Right atrium auricular region (tissue), 2 donors: ENCODE results near the gene LHFPL2. TPM values are rescaled to one million over a fixed set of nuclear protein-coding genes. Genes with fewer than 3 reads are reported as not detected.
A peak's percentile ranks its signal among the peaks of the same experiment; 100 is the strongest.

ENCODE experiments used
- DNase-seq: peaks from one replicate; pipeline ENCODE4 v3.0.0-alpha.2; 2019; ENCODE audit warnings: low spot score
- H3K27ac ChIP-seq, 2 donors: fragments of 200-600 bp; sonication (generic); 1 replicate in 1 of 2; 2 replicates in 1 of 2; pipeline ENCODE4 v1.5.1; 2016 to 2019
- H3K27me3 ChIP-seq, 2 donors: fragments of 200-600 bp; sonication (generic); one replicate each; pipeline versions ENCODE4 v1.5.1 to v1.6.0; 2017 to 2019
- H3K36me3 ChIP-seq: fragments of 200-600 bp; sonication (generic); one replicate; pipeline ENCODE4 v1.5.1; 2016
- H3K4me1 ChIP-seq, 2 donors: fragments of 200-600 bp; sonication (generic); one replicate each; pipeline versions ENCODE4 v1.5.1 to v1.6.0; 2017 to 2019
- H3K4me3 ChIP-seq, 2 donors: fragments of 200-600 bp; sonication (generic); 1 replicate in 1 of 2; 2 replicates in 1 of 2; pipeline ENCODE4 v1.5.1; 2017 to 2019; ENCODE audit warnings: mild to moderate bottlenecking in 1 of 2, moderate library complexity in 1 of 2
- H3K9me3 ChIP-seq, 2 donors: fragments of 200-600 bp; sonication (generic); one replicate each; pipeline ENCODE4 v1.5.1; 2019
- total RNA-seq, 2 donors: library from RNA; depleted of rRNA; stranded (reverse); fragments of >200 nt; gene quantifications; one replicate each; pipeline ENCODE4 v1.1.0, GENCODE V29; 2016
- TF ChIP-seq, protein P1 (sequence below), 2 donors: fragments of 200-600 bp; sonication (generic); IDR thresholded peaks; one replicate each; pipeline ENCODE4 v1.5.1; 2019; ENCODE audit warnings: antibody characterized with exemption in 2 of 2

The LHFPL2 gene
- total RNA-seq, 2 donors from 2014 or later = 9.9 to 15.9 TPM

- no peaks in the 10 kb centered on the region for H3K9me3 ChIP-seq
- H3K27me3 ChIP-seq = no peaks in the 10 kb centered on the region
- DNase-seq = no peak
- peak overlapping the region; percentile 28 to 67 for H3K27ac ChIP-seq
- peaks cover 0 to 34% of the 10 kb centered on the region in 2 donors for H3K4me1 ChIP-seq
- H3K36me3 ChIP-seq = no peaks in the 10 kb centered on the region
- no peak overlapping the region for H3K4me3 ChIP-seq
- TF ChIP-seq, protein P1, sequence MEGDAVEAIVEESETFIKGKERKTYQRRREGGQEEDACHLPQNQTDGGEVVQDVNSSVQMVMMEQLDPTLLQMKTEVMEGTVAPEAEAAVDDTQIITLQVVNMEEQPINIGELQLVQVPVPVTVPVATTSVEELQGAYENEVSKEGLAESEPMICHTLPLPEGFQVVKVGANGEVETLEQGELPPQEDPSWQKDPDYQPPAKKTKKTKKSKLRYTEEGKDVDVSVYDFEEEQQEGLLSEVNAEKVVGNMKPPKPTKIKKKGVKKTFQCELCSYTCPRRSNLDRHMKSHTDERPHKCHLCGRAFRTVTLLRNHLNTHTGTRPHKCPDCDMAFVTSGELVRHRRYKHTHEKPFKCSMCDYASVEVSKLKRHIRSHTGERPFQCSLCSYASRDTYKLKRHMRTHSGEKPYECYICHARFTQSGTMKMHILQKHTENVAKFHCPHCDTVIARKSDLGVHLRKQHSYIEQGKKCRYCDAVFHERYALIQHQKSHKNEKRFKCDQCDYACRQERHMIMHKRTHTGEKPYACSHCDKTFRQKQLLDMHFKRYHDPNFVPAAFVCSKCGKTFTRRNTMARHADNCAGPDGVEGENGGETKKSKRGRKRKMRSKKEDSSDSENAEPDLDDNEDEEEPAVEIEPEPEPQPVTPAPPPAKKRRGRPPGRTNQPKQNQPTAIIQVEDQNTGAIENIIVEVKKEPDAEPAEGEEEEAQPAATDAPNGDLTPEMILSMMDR (IDR thresholded peaks at IDR 0.05) = no peak
Measured at GRCh38 chr5:78519198-78519941, 129.2 kb downstream of the LHFPL2 start.

DNA sequence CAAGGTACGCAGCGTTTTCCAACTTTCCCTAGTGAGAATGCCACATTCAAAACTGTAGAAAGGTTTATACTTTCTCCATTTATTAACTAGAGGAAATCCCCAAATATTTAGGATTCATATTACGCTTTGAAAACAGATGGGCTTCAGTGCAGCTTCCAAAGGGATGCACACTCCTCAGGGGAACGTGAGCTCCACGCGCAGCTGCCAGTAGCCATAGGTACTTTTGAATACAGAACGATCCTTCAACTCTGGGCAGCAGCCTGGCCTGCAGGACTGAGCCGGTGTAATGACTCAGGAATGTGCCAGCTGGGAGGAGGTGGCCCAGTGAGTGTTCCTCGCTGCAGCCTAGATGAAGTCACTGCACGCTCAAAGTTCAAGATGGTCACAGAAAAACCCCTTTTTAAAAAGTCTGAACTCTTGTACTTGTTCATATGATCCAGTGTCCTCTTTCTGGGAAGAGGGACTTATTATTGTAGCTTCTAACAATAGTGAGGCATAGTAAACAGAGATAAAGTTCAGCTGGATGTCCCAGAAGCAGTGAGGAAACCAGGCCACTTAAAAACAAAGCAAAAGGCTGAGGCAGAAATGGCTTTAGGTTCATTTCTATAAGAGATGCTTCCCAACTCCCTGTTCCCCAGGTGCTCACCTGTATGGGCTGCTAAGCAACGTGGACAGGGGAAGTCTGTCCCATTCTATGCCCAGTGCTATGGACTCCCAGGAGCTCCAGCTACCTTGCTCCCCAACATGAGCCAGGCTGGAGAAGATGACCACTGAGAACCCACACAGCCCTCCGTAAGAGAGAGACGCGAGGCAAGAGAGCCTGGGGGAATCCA, 130.0 kb downstream of the LHFPL2 start:
- Histone ChIP-seq H3K27me3 (no peaks in the 10 kb centered on the region), H3K36me3 (no peaks in the 10 kb centered on the region), H3K4me1 (peaks cover 0 to 26% of the 10 kb centered on the region in 2 donors), H3K4me3 (no peak overlapping the region), H3K9me3 (no peaks in the 10 kb centered on the region), H3K27ac (peak overlapping the region; percentile 28 to 67)
- TF ChIP-seq, protein P1 (IDR thresholded peaks at IDR 0.05) = no peak
- DNase-seq = peak; percentile 85

DNA sequence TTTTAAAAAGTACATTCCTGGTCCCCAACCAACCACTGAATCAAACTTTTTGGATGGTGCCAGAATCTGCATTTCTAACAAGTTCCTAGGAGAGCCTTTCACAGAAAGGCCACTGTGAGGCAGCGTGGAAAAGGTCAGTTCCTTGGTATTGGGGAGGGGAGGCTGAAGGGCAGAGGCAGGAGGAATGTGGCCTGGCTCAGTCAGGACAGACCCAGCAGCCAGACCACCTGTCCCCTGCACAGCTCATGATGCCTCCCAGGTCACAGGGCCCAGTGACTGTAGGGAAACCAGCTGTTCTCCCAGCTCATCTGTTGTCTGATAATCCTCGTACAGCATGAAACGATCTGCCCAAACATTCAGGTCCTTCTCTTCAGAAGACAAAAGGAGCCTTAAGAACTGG, 132.9 kb downstream of the LHFPL2 start:
- Histone ChIP-seq H3K27ac (no peak overlapping the region), H3K4me3 (no peak overlapping the region), H3K4me1 (peaks cover 0 to 28% of the 10 kb centered on the region in 2 donors), H3K27me3 (no peaks in the 10 kb centered on the region), H3K36me3 (no peaks in the 10 kb centered on the region), H3K9me3 (no peaks in the 10 kb centered on the region)
- DNase-seq = no peak
- TF ChIP-seq, protein P1 (IDR thresholded peaks at IDR 0.05) = no peak

- H3K9me3 ChIP-seq = no peaks in the 10 kb centered on the region
- no peaks in the 10 kb centered on the region for H3K36me3 ChIP-seq
- peaks cover 0 to 38% of the 10 kb centered on the region in 2 donors for H3K4me1 ChIP-seq
- no peaks in the 10 kb centered on the region for H3K27me3 ChIP-seq
- no peak overlapping the region for H3K27ac ChIP-seq
- DNase-seq = no peak
- TF ChIP-seq, protein P1 (IDR thresholded peaks at IDR 0.05) = no peak
- H3K4me3 ChIP-seq = no peak overlapping the region
Measured at GRCh38 chr5:78514427-78515330, 133.9 kb downstream of the LHFPL2 start.

DNA sequence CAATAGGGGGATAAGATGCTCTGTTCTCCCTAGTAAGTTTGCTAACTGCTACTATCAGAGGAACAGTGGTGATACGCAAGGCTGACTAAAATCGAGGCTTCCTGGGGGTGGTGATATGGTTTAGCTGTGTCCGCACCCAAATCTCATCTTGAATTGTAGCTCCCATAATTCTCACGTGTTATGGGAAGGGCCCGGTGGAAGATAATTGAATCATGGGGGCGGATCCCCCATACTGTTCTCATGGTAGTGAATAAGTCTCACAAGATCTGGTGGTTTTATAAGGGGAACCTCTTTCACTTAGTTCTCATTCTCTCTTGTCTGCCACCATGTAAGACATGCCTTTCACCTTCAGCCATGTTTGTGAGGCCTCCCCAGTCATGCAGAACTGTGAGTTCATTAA, 135.1 kb downstream of the LHFPL2 start:
- TF ChIP-seq, protein P1 (IDR thresholded peaks at IDR 0.05) = no peak
- no peak for DNase-seq
- Histone ChIP-seq H3K4me3 (no peak overlapping the region), H3K27me3 (no peaks in the 10 kb centered on the region), H3K27ac (no peak overlapping the region), H3K9me3 (no peaks in the 10 kb centered on the region), H3K36me3 (no peaks in the 10 kb centered on the region), H3K4me1 (peaks cover 0 to 41% of the 10 kb centered on the region in 2 donors)
